HCT116 (cell line): ENCODE data around the gene PSAP. TPM values are rescaled to one million over a fixed set of nuclear protein-coding genes. Genes with fewer than 3 reads are reported as not detected.

ENCODE experiments used
- ATAC-seq: fragments of 200-7000 bp; cut with Tn5 transposase; 2 replicates; pipeline ENCODE4 v1.9.1; 2020; ENCODE audit warnings: mild to moderate bottlenecking, moderate library complexity
- BruUV-seq: library from RNA; stranded (reverse); fragments of 400-500 nt; replicated peaks from 2 replicates; lab custom pipeline; 2021; lab: Mats Ljungman, UMichigan
- CTCF ChIA-PET: fragments of 300-600 bp; sonication (Branson Sonifier 250); formaldehyde crosslinking; loops from one replicate; lab custom pipeline; 2021; ENCODE audit warnings: antibody characterized with exemption; lab: Charles Lee
- POLR2A ChIA-PET: fragments of 300-600, 350-600 bp; sonication (Branson Sonifier 250); formaldehyde crosslinking; loops from one replicate; lab custom pipeline; 2021; ENCODE audit warnings: antibody characterized with exemption; lab: Charles Lee
- RAD21 ChIA-PET, 2 experiments: fragments of 300-600 bp; sonication (Branson Sonifier 250); formaldehyde crosslinking; loops; one replicate each; lab custom pipeline; 2023; ENCODE audit warnings: low total read pairs in 2 of 2; ENCODE audit not compliant: uncharacterized antibody in 2 of 2, unreplicated experiment in 2 of 2, low non-redundant PET in 1 of 2; lab: Charles Lee
- DNase-seq: peaks from one replicate; pipeline ENCODE4 v3.0.0-alpha.2; 2010; ENCODE audit warnings: low read depth, low spot score
- H2AFZ ChIP-seq: fragments of 200-600 bp; shearing (Covaris generic), sonication (generic); 2 replicates; pipeline ENCODE4 v1.6.1; 2017; ENCODE audit warnings: low read depth, mixed run types, mixed read lengths, antibody characterized with exemption, low read length; ENCODE audit not compliant: poor library complexity, severe bottlenecking
- H3K27ac ChIP-seq: 2 replicates; pipeline ENCODE4 v1.5.1; 2012; ENCODE audit warnings: low read depth, low read length
- H3K27me3 ChIP-seq: fragments of 200-600 bp; sonication (generic); 2 replicates; pipeline ENCODE4 v1.6.1; 2016; ENCODE audit warnings: mixed run types, low read length, mixed read lengths; ENCODE audit not compliant: insufficient read depth
- H3K36me3 ChIP-seq, 2 experiments: fragments of 200-500 bp in 1 of 2; fragments of 200-600 bp in 1 of 2; sonication (Bioruptor generic) in 1 of 2; sonication (generic) in 1 of 2; 2 replicates each; pipeline versions ENCODE4 v1.5.1 to v1.6.1; 2014 to 2016; ENCODE audit warnings: low read length in 2 of 2, inconsistent platforms in 1 of 2, mixed read lengths in 1 of 2, mixed run types in 1 of 2; ENCODE audit not compliant: insufficient read depth in 2 of 2, control insufficient read depth in 1 of 2
- H3K4me1 ChIP-seq, 2 experiments: fragments of 200-600 bp in 1 of 2; sonication (generic) in 1 of 2; 2 replicates each; pipeline versions ENCODE4 v1.5.1 to v1.6.1; 2012 to 2017; ENCODE audit warnings: low read length in 2 of 2, inconsistent platforms in 1 of 2, mild to moderate bottlenecking in 1 of 2, mixed read lengths in 1 of 2, mixed run types in 1 of 2, moderate library complexity in 1 of 2; ENCODE audit not compliant: insufficient read depth in 2 of 2, control insufficient read depth in 1 of 2
- H3K4me2 ChIP-seq: fragments of 200-600 bp; sonication (generic); 2 replicates; pipeline ENCODE4 v1.6.1; 2017; ENCODE audit warnings: mixed run types, low read length, mixed read lengths
- H3K4me3 ChIP-seq, 2 experiments: fragments of 200-600 bp in 1 of 2; sonication (generic) in 1 of 2; replicated peaks in 1 of 2; 2 replicates each; pipeline ENCODE4 v1.5.1; 2011 to 2016; ENCODE audit warnings: low read length in 2 of 2, control low read depth in 1 of 2, low read depth in 1 of 2, mild to moderate bottlenecking in 1 of 2, mixed read lengths in 1 of 2, mixed run types in 1 of 2
- H3K79me2 ChIP-seq: fragments of 200-600 bp; sonication (generic); 2 replicates; pipeline ENCODE4 v1.6.1; 2017; ENCODE audit warnings: mild to moderate bottlenecking, mixed run types, low read length, moderate library complexity, mixed read lengths; ENCODE audit not compliant: insufficient read depth
- H3K9ac ChIP-seq: fragments of 200-600 bp; sonication (generic); 2 replicates; pipeline ENCODE4 v1.6.1; 2016; ENCODE audit warnings: low read length, mixed read lengths
- H3K9me2 ChIP-seq: fragments of 200-600 bp; sonication (generic), shearing (Covaris generic); 2 replicates; pipeline ENCODE4 v1.6.1; 2017; ENCODE audit warnings: mixed run types, mild to moderate bottlenecking, moderate library complexity; ENCODE audit not compliant: insufficient read depth
- H3K9me3 ChIP-seq, 2 experiments: fragments of 200-500 bp in 1 of 2; fragments of 200-600 bp in 1 of 2; sonication (Bioruptor generic) in 1 of 2; sonication (generic) in 1 of 2; 2 replicates each; pipeline ENCODE4 v1.6.1; 2014 to 2017; ENCODE audit warnings: low read length in 2 of 2, mixed read lengths in 2 of 2, inconsistent platforms in 1 of 2, low read depth in 1 of 2, mild to moderate bottlenecking in 1 of 2, mixed run types in 1 of 2, moderate library complexity in 1 of 2; ENCODE audit not compliant: control insufficient read depth in 1 of 2, insufficient read depth in 1 of 2
- H4K20me1 ChIP-seq: fragments of 200-600 bp; sonication (generic), shearing (Covaris generic); 2 replicates; pipeline ENCODE4 v1.6.1; 2017; ENCODE audit warnings: mixed run types, mild to moderate bottlenecking, moderate library complexity; ENCODE audit not compliant: insufficient read depth
- EGR1 ChIP-seq: IDR thresholded peaks from 2 replicates; pipeline ENCODE4 v1.6.1; 2012; ENCODE audit warnings: low read depth
- ELF1 ChIP-seq: IDR thresholded peaks from 2 replicates; pipeline ENCODE4 v1.6.1; 2012; ENCODE audit warnings: low read depth, borderline replicate concordance
- EZH2 ChIP-seq: fragments of 200-600 bp; sonication (generic); IDR thresholded peaks from 2 replicates; pipeline ENCODE4 v1.6.1; 2017; ENCODE audit warnings: antibody characterized with exemption, mixed run types
- EZH2phosphoT487 ChIP-seq: fragments of 200-600 bp; IDR thresholded peaks from 2 replicates; pipeline ENCODE4 v1.6.1; 2018; ENCODE audit warnings: antibody characterized with exemption, borderline replicate concordance
- FOSL1 ChIP-seq: IDR thresholded peaks from 2 replicates; pipeline ENCODE4 v1.6.1; 2012; ENCODE audit warnings: low read depth
- JUND ChIP-seq: IDR thresholded peaks from 2 replicates; pipeline ENCODE4 v1.6.1; 2012
- RAD21 ChIP-seq: IDR thresholded peaks from 2 replicates; pipeline ENCODE4 v1.6.1; 2012; ENCODE audit warnings: low read depth, mild to moderate bottlenecking
- REST ChIP-seq: IDR thresholded peaks from 2 replicates; pipeline ENCODE4 v1.6.1; 2012; ENCODE audit warnings: low read depth
- TCF7L2 ChIP-seq: IDR thresholded peaks from 2 replicates; pipeline ENCODE4 v1.7.0; 2011; ENCODE audit warnings: borderline replicate concordance, inconsistent platforms; ENCODE audit not compliant: insufficient read depth, insufficient read length; ENCODE audit errors: extremely low read depth
- ZBTB33 ChIP-seq: IDR thresholded peaks from 2 replicates; pipeline ENCODE4 v1.6.1; 2011; ENCODE audit warnings: mild to moderate bottlenecking, low read length, moderate library complexity; ENCODE audit not compliant: insufficient replicate concordance; ENCODE audit errors: extremely low read depth
- ZFX ChIP-seq: fragments of 450-650 bp; IDR thresholded peaks from 2 replicates; pipeline ENCODE4 v1.6.1; 2017
- ZNF274 ChIP-seq: fragments of 200-500 bp; sonication (Bioruptor generic); IDR thresholded peaks from 2 replicates; pipeline ENCODE4 v1.6.1; 2014; ENCODE audit warnings: mild to moderate bottlenecking, low read depth, low read length, inconsistent platforms
- intact Hi-C: fragments of 100-400 bp; cut with micrococcal nuclease; formaldehyde crosslinking; loops from 2 replicates; pipeline ENCODE4 v1.10.0; 2022
- total RNA-seq: library from RNA; stranded (reverse); gene quantifications from one replicate; pipeline ENCODE4 v1.2.1, GENCODE V29; 2021; ENCODE audit not compliant: unreplicated experiment

PSAP gene
- total RNA-seq, 1 experiment from 2014 or later: 444 TPM

- H3K27ac ChIP-seq: no peak overlapping the region
- TF ChIP-seq TCF7L2 (no peak), ELF1 (no peak), EZH2 (no peak), ZNF274 (no peak), ZFX (no peak), EZH2phosphoT487 (no peak), JUND (no peak), FOSL1 (no peak), REST (no peak), RAD21 (no peak), EGR1 (no peak), ZBTB33 (no peak)
- no peaks in the 10 kb centered on the region for H3K27me3 ChIP-seq
- no peak overlapping the region for H3K4me3 ChIP-seq
- H3K4me2 ChIP-seq: no peak overlapping the region
- no peaks in the 10 kb centered on the region for H3K9me3 ChIP-seq
- no TSS peak for BruUV-seq
- DNase-seq (no peak), ATAC-seq (no peak)
- intact Hi-C loops: no loop called here
- H3K4me1 ChIP-seq: peaks cover 4 to 28% of the 10 kb centered on the region in 2 experiments; a peak in 2 of 4 replicates
- peaks cover 90% of the 10 kb centered on the region for H3K79me2 ChIP-seq
- POLR2A ChIA-PET: no interaction called here
- H3K9ac ChIP-seq: no peak overlapping the region
- RAD21 ChIA-PET: no interaction called here
- H3K36me3 ChIP-seq: no peaks in the 10 kb centered on the region
- H3K9me2 ChIP-seq: no peaks in the 10 kb centered on the region
- peaks cover 3% of the 10 kb centered on the region; the same call in 1 of the 2 replicates for H4K20me1 ChIP-seq
- CTCF ChIA-PET: no interaction called here
- no peak overlapping the region for H2AFZ ChIP-seq
Observed at GRCh38 chr10:71844084-71844483, 7.0 kb downstream of the PSAP start.
